ENCODE data around the gene CCDC27. TPM values are rescaled to one million over a fixed set of nuclear protein-coding genes. Genes with fewer than 3 reads are reported as not detected.

CCDC27 gene
- total and polyA plus RNA-seq, 2 of the 8 experiments (the other 6 are each of a cell fraction or from before 2014, with no cell fraction given): 0.15 TPM; not detected in 1

DNA sequence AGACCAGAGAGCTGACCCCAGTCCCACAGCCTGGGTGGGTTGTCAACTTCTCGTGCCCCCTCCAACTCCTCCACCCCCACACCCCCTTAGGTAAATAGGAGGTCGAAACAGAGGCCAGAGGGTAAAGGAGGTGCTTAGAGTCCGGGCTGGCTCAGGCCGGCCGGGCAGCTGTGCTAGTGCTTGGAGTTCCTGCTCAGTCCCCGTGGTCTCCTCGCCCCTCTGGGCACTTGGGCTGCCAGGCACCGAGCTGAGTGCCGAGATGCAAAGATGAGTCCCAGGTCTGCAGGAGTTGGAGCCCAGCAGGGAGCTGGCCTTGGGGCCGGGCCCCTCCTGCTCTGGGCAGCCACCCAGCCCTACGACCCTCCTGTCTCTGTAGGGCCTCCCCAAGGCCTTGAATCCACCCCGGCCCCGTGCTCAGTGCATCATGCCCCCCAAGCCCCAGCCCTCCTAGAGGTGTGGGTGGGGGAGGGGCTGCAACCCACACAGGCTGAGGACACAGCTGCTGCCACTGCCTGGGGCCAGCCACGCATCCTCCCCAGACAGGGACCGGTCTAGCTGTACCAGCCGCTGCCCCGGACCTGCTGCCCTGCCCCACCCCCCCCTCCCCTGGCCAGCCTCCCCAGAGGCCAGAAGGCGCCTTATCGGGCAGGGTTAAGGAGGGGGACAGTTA lies 22.2 kb downstream of the CCDC27 start:
- Histone ChIP-seq H2AK5ac (ENCODE audit: low read depth, low read length) (no peak overlapping the region), H3K27ac (ENCODE audit: low read depth, low read length) (no peak overlapping the region), H3K18ac (ENCODE audit: extremely low read depth, low read length) (no peak overlapping the region), H3K4me2 (ENCODE audit: insufficient read depth in 1 of 2, low read depth in 2 of 2, low read length in 2 of 2) (no peak overlapping the region), H4K5ac (ENCODE audit: insufficient read length, low read depth, low read length) (no peak overlapping the region), H3K9me3 (ENCODE audit: insufficient read depth in 2 of 2, low read depth in 1 of 2, low read length in 1 of 2) (no peaks in the 10 kb centered on the region), H3K36me3 (ENCODE audit: control insufficient read depth in 2 of 4, insufficient read depth in 4 of 4, low read length in 3 of 4) (peaks cover 0 to 3% (median 2%) of the 10 kb centered on the region in 4 experiments; a peak in 2 of 8 replicates), H4K20me1 (replicated peaks in 1 of 2; ENCODE audit: control insufficient read depth in 1 of 2, insufficient read depth in 2 of 2, low read length in 2 of 2) (peaks cover 6 to 16% of the 10 kb centered on the region in 2 experiments), H2BK20ac (ENCODE audit: low read length) (no peak overlapping the region), H3K4me1 (replicated peaks in 1 of 4; ENCODE audit: control insufficient read depth in 3 of 4, insufficient read depth in 4 of 4, low read length in 3 of 4) (peaks cover 0 to 35% (median 13%) of the 10 kb centered on the region in 4 experiments; a peak in 6 of 7 replicates), H4K91ac (replicated peaks; ENCODE audit: insufficient read length, low read length) (no peak overlapping the region), H3K23me2 (ENCODE audit: low read depth, low read length) (peaks cover 11% of the 10 kb centered on the region; the same call in 1 of the 2 replicates), H3K4ac (replicated peaks; ENCODE audit: insufficient read length, low read depth, low read length) (no peak overlapping the region), H3K56ac (replicated peaks; ENCODE audit: insufficient read length, low read depth, low read length) (no peak overlapping the region), H4K8ac (ENCODE audit: extremely low read depth, insufficient read depth, low read length) (no peak overlapping the region), H2BK12ac (ENCODE audit: low read depth, low read length) (no peak overlapping the region), H2BK15ac (ENCODE audit: low read length) (no peak overlapping the region), H3K4me3 (ENCODE audit: extremely low read depth in 1 of 4, insufficient read depth in 2 of 4, low read depth in 3 of 4, low read length in 4 of 4) (no peak overlapping the region), H3K79me1 (ENCODE audit: low read depth, low read length) (no peaks in the 10 kb centered on the region; the same call in 1 of the 2 replicates), H2AFZ (ENCODE audit: low read length) (no peak overlapping the region), H3K79me2 (ENCODE audit: control insufficient read depth in 1 of 2, insufficient read depth in 2 of 2, low read length in 2 of 2) (no peaks in the 10 kb centered on the region), H3K14ac (ENCODE audit: insufficient read length) (no peak overlapping the region), H3K23ac (ENCODE audit: insufficient read length) (no peak overlapping the region), H2BK120ac (replicated peaks; ENCODE audit: low read depth, low read length) (no peak overlapping the region), H3K9ac (replicated peaks in 1 of 4; ENCODE audit: extremely low read depth in 1 of 4, low read depth in 3 of 4, low read length in 3 of 4) (no peak overlapping the region), H3K27me3 (replicated peaks in 1 of 4; ENCODE audit: control insufficient read depth in 3 of 4, extremely low read depth in 1 of 4, insufficient read depth in 3 of 4, low read length in 3 of 4) (no peaks in the 10 kb centered on the region), H2BK5ac (ENCODE audit: low read depth, low read length) (no peak overlapping the region)
- FAIRE-seq (no peak), DNase-seq (ENCODE audit: low read depth in 1 of 2, low spot score in 2 of 2) (no peak)
- TF ChIP-seq, protein P1, sequence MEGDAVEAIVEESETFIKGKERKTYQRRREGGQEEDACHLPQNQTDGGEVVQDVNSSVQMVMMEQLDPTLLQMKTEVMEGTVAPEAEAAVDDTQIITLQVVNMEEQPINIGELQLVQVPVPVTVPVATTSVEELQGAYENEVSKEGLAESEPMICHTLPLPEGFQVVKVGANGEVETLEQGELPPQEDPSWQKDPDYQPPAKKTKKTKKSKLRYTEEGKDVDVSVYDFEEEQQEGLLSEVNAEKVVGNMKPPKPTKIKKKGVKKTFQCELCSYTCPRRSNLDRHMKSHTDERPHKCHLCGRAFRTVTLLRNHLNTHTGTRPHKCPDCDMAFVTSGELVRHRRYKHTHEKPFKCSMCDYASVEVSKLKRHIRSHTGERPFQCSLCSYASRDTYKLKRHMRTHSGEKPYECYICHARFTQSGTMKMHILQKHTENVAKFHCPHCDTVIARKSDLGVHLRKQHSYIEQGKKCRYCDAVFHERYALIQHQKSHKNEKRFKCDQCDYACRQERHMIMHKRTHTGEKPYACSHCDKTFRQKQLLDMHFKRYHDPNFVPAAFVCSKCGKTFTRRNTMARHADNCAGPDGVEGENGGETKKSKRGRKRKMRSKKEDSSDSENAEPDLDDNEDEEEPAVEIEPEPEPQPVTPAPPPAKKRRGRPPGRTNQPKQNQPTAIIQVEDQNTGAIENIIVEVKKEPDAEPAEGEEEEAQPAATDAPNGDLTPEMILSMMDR (IDR thresholded peaks at IDR 0.05; ENCODE audit: control extremely low read depth in 1 of 3, insufficient read depth in 1 of 3, low read depth in 1 of 3, low read length in 3 of 3): no peak
- TF ChIP-seq SP4 (IDR thresholded peaks at IDR 0.05; ENCODE audit: low read length) (no peak), BCL11A (IDR thresholded peaks at IDR 0.05; ENCODE audit: low read depth in 2 of 2, low read length in 2 of 2) (no peak), RNF2 (IDR thresholded peaks at IDR 0.05; ENCODE audit: borderline replicate concordance, low read depth, low read length, missing control alignments, poor library complexity, severe bottlenecking) (no peak), TCF12 (IDR thresholded peaks at IDR 0.05; ENCODE audit: low read depth, low read length) (no peak)
- 86% methylated on average over 11 of the region's 19 CpGs; no CpG with 5 or more reads in 1 of the 2 experiments for WGBS, 2 experiments (ENCODE audit: extremely low coverage in 1 of 2, insufficient coverage in 1 of 2, insufficient read length in 1 of 2, insufficient replicate concordance in 2 of 2, low coverage in 1 of 2, low lambda C conversion rate in 2 of 2, missing lambda C conversion rate in 1 of 2)
- POLR2A ChIA-PET (ENCODE audit: partially characterized antibody): interaction anchor here (0.6 to 2.0 kb wide), 6 partner anchors 9 to 145 kb away, joined by 3 to 7 read pairs (median 4); partner anchors contain the start of gene C1orf174
- CTCF ChIA-PET (ENCODE audit: partially characterized antibody): interaction anchor here (1.3 to 3.4 kb wide), 8 partner anchors 12 to 79 kb away, joined by 5 to 15 read pairs (median 8); partner anchors contain the start of gene LRRC47

All from H1 (cell line).